GM20431 (cell line): ENCODE measurements around the gene PEAR1.

Experiments used
- in situ Hi-C: fragments of 300-500 bp; cut with MseI, MboI; formaldehyde crosslinking; loops from one replicate; pipeline ENCODE4 v1.15.0; 2020; ENCODE audit warnings: low sequenced_read_pairs; ENCODE audit not compliant: unreplicated experiment

PEAR1 gene

DNA sequence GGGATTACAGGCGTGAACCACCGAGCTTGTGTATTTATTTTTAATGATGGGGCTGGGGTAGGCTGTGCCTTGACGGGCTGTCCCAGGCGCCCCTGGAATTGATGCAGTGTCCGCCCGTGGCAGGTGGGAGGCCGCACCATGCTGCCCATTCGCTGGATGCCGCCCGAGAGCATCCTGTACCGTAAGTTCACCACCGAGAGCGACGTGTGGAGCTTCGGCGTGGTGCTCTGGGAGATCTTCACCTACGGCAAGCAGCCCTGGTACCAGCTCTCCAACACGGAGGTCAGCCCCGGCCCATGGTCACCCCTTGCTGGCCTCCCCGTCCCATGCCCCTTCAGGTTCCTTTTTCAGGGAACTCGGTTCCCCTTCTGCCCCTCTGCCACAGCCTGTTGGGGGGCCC is 13.6 kb upstream of the PEAR1 start:
- in situ Hi-C loops, result no loop called here

GRCh38 chr1:156880473-156880872 is 13.0 kb upstream of the PEAR1 start:
- in situ Hi-C loops, result no loop called here

- in situ Hi-C loops, result no loop called here
Measured at GRCh38 chr1:156881101-156881500, 12.4 kb upstream of the PEAR1 start.

DNA sequence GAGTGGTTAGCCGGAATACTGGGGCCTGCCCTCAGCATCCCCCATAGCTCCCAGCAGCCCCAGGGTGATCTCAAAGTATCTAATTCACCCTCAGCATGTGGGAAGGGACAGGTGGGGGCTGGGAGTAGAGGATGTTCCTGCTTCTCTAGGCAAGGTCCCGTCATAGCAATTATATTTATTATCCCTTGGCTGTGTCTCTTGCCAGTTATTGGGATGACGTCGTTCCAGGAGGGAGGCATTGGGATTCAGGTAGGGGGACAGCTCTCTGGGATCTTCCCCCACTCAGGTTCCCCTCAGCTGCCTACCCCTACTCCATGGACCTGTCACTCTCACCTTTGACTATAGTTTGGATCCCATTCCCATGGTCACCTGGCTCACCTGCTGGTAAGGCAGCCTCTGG is 11.9 kb upstream of the PEAR1 start:
- in situ Hi-C loops, result no loop called here

DNA sequence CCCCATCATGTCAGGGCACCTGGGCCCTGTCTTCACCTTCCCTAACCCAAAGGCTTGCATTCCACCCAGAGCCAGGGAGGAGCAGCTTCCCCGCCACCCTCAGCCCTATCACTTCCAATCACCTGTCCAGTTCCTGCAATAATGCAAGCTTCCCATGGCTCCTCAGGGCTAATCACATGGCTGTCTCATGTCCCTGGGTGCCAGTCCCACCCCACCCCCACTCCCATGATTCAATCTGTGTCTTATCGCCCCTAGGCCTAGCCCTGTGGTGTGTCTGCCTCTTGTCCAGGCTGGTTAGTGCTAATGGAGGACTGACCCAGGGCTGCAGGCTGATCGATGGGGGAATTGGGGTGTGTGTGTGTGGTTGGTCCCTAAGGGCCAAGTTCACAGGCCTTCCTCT is 11.0 kb upstream of the PEAR1 start:
- in situ Hi-C loops, result no loop called here

DNA sequence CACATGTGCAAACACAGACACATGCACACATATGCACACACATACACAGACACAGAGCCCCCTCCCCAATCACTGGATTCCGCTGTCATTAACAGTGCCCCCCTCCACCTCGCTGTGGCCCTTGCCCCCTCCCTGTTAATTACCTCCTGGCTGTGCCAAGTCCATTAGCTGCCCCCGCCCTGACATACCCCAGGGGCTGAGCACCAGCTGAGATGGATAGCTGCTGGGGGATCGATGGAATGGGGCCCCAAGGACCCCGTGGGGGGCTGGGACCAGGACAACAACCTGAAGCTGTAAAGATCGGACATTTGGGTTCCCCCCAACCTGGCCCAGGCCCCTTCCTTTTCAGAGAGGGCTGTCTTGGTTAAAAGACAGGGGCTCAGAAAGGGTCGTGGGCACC is 9.6 kb upstream of the PEAR1 start:
- in situ Hi-C loops, result no loop called here

DNA sequence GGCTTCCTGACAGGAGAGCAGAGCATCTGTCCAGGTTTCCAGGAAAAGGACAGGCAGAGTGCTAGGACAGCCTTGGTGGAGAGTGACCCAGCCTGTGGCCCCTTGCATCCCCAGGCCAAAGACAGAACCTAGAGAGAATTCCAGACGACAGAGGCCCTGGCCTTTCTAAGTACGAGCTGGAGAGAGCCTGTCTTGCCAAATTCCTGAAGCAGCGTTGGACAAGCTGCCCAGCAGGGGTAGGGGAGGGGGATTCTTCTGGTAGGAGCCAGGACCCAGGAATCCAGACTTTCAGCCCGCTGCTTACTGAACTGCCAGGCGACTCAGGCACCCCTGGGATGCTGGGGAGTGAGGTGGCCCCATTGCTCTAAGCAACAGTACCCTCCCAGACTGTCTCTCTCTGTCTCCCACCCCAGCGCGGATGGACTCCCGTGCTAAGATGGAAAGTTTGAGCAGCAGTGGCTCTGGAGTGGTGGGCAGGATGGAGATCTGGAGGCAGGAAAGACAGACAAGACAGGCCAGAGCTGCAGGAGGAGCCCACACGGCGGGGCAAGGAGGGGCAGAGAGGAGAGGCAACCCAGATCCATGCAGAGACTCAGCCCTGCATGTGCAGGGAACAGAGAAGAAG is 8.8 kb upstream of the PEAR1 start:
- in situ Hi-C loops, result no loop called here

GRCh38 chr1:156885314-156885713 is 8.2 kb upstream of the PEAR1 start:
- in situ Hi-C loops, result no loop called here

GRCh38 chr1:156885880-156886355 is 7.6 kb upstream of the PEAR1 start:
- in situ Hi-C loops, result no loop called here

DNA sequence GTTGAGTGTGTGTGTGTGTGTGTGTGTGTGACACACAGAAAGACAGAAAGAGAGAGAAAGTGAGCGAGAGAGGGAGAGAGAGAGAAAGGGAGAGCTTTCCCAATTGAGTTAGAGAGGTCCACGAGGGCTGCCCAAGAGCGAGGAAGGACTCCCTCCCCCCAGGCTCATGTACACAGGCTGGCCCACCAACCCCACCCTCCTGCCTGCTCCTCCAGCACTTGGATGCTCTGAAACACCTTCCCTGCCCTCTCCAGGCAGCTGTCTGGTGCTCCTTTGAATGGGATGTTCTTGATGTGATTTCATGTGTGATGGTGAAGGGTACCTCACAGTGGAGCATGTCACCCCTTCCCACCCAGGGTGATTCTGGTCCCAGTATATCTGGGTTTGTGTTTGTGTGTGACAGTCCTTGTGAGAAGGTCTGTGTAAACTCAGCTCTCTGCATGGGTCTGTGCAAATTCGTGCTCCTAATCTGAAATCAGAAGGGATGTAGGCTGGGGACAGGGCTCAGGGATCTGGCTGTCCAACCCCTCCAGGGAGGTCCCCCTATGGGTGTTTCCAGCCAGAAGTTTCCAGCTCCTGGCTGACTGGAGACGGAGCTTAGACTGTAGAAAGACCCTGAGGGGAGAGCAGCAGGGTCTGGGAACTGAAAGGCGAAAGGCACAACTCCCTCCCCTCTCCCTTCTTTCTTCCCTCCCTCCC is 6.8 kb upstream of the PEAR1 start:
- in situ Hi-C loops, result no loop called here

GRCh38 chr1:156887317-156887716 is 6.2 kb upstream of the PEAR1 start:
- in situ Hi-C loops, result no loop called here

GRCh38 chr1:156887734-156888133 is 5.8 kb upstream of the PEAR1 start:
- in situ Hi-C loops, result no loop called here

DNA sequence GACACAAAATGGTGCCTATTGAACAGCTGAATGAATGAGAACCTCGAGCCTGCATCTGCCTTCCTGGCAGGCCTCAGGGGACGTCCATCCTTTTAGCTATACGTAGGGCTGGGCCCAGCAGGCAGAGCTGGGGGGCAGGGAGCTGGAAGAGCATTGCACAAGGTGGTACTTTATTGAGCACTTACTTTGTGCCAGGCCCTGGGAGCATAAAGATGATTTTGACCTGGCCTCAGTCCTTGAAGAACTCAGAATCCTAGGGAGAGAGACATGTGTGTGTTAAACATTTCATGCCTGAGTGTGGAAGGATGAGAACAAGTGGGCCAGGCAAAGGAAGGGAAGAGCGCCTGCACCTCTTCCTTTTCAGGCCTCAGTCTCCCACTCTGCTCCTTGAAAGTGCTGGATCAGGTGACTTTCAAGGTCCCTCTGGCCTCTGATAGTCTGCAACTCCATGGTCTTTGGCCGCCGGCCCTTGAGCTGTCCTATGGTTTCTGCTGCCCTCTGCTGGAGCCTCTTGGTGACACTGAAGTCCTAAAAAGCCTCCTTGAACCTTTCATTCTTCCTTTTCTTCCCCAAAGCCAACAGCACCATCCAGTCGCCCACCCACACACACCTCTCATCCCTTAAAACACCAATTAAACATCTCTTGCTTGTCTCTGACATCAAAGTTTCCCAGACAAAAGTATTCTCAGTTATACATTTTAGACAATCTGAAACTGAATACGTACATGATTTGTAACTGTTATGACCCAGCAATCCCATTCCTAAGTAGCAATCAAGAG is 3.5 kb upstream of the PEAR1 start:
- in situ Hi-C loops, result no loop called here

DNA sequence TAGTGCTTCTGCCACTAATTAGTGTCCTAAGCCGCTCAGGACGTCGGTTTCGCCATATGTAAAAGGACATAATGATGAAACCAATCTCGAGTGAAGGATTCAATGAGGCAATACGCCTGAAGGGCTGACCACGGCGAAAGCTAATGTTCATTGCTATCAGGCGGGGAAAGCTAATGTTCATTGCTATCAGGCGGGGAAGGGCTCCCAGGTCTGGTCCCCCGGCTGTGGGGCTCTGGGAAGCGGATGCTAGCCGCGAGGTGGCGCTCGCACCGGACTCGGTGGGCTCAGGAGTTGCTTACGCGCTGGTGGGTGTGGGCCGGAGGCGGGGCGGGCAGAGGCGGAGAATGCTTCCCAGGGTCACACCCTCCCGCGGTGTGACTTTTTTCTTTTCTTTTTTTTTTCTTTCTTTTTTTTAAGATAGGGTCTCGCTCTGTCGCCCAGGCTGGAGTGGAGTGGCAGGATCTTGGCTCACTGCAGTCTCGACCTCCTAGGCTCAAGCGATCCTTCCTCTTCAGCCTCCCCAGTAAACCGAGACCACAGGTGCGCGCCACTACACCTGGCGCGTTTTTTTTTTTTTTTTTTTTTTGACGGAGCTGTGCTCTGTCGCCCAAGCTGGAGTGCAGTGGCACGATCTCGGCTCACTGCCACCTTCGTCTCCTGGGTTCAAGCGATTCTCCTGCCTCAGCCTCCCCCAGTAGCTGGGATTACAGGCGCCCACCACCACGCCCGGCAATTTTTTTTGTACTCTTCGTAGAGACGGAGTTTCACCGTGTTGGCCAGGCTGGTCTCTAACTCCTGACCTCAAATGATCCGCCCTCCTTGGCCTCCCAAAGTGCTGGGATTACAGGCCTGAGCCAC is 1.1 kb upstream of the PEAR1 start:
- in situ Hi-C loops, result no loop called here

DNA sequence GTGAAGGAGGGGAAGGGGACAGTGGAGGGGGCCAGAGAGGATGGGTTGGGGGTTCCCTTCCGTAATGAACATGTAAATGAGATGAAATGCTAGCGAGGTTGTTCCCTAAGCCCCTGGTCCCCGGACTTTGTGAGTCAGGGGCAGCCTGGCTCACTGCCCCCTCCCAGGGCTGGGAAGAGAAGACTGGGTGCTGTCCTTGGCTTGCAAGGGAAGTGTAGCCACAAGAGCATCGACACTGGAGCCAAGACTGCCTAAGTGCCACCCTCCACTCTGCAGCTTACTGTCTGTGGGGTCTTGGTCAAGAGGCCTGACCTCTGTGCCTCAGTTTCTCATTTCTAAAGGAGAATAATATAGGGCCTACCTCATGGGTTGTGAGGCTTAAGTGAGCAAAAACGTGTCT is 483 bp downstream of the PEAR1 start:
- in situ Hi-C loops, result no loop called here

GRCh38 chr1:156894711-156895454 is 1.4 kb downstream of the PEAR1 start:
- in situ Hi-C loops, result no loop called here

DNA sequence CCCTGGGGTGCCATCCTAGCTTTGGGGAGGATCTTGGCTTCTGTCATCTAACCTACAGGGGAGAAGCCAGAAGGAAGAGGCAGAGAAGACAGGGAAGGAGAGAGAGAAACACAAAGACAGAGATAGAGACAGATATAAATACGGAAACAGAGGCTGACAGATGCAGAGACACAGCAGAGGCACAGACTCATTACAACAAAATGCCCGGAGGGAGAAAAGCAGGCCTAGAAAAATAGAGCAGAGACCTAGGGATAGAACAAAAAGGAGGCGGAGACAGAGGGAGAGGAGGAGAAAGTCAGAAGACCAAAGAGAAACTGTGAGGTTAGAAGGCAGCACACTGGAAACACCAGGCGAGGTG is 1.9 kb downstream of the PEAR1 start:
- in situ Hi-C loops, result no loop called here

DNA sequence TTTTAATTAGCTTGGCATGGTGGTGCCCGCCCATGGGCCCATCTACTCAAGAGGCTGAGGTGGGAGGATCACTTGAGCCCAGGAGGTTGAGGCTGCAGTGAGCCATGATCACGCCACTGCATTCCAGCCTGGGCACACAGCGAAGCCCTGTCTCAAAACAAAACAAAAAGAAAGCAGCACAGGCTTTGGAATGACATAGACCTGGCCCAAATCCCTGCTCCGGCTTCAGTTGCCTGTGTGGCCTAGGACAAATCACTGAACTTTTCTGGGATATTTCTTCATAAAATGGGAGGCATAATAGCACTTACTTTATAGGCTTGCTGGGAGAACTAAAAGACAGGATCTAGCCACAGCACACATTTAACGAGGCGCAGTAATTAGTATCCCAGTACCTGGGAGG is 2.4 kb downstream of the PEAR1 start:
- in situ Hi-C loops, result no loop called here

DNA sequence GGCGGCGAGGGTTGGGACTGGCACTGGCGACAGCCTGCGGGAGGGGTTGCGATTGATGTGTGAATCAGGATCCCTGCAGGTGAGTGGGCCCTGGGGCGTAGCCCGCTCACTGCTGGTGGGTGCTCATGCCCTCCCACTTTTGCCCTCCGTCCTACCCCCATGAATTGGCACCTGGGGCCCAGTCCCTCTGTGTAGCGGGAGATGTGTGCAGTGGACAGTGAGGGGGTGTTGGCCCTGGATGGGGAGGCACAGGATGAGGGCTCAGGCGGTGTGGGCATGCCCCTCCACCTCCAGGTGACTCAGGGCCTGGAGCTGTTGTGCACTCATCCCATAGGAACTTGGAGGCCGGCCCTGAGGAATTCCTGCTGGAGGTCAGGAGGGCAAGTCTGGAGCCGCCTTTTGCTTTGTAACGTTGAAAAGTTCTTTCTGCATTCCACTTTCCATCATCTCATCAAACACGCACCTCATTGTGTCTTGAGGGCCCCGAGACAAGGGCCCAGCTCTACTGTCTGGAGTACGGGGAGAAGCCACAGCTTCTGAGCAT is 3.0 kb downstream of the PEAR1 start:
- in situ Hi-C loops, result no loop called here
